ENCODE data around the gene PREP. TPM values are rescaled to one million over a fixed set of nuclear protein-coding genes. Genes with fewer than 3 reads are reported as not detected.

Gene PREP
- polyA plus RNA-seq, 4 donors = 31.2 to 37.7 (median 33.9) TPM

GRCh38 chr6:105317607-105318533, 85.0 kb downstream of the PREP start:
- DNase-seq (ENCODE audit: low read depth in 4 of 4, low spot score in 3 of 4) = no peak

- DNase-seq (ENCODE audit: low read depth in 4 of 4, low spot score in 3 of 4) = no peak
Observed at GRCh38 chr6:105313211-105313610, 89.7 kb downstream of the PREP start.

- no peak for DNase-seq (ENCODE audit: low read depth in 4 of 4, low spot score in 3 of 4)
Observed at GRCh38 chr6:105310947-105311346, 91.9 kb downstream of the PREP start.

GRCh38 chr6:105310371-105310770, 92.5 kb downstream of the PREP start:
- no peak for DNase-seq (ENCODE audit: low read depth in 4 of 4, low spot score in 3 of 4)

- DNase-seq (ENCODE audit: low read depth in 4 of 4, low spot score in 3 of 4) = no peak
Observed at GRCh38 chr6:105308840-105309239, 94.0 kb downstream of the PREP start.

- DNase-seq (ENCODE audit: low read depth in 4 of 4, low spot score in 3 of 4) = no peak
Observed at GRCh38 chr6:105305521-105305920, 97.4 kb downstream of the PREP start.

- DNase-seq (ENCODE audit: low read depth in 4 of 4, low spot score in 3 of 4) = no peak
Observed at GRCh38 chr6:105304825-105305224, 98.1 kb downstream of the PREP start.

- no peak for DNase-seq (ENCODE audit: low read depth in 4 of 4, low spot score in 3 of 4)
Observed at GRCh38 chr6:105304366-105304765, 98.5 kb downstream of the PREP start.

- no peak for DNase-seq (ENCODE audit: low read depth in 4 of 4, low spot score in 3 of 4)
Observed at GRCh38 chr6:105302617-105303128, 100.2 kb downstream of the PREP start.

GRCh38 chr6:105301756-105302616, 100.9 kb downstream of the PREP start:
- DNase-seq (ENCODE audit: low read depth in 4 of 4, low spot score in 3 of 4) = no peak

- no peak for DNase-seq (ENCODE audit: low read depth in 4 of 4, low spot score in 3 of 4)
Observed at GRCh38 chr6:105301072-105301503, 101.8 kb downstream of the PREP start.

GRCh38 chr6:105300090-105300489, 102.8 kb downstream of the PREP start:
- DNase-seq (ENCODE audit: low read depth in 4 of 4, low spot score in 3 of 4) = no peak

GRCh38 chr6:105294129-105294528, 108.8 kb downstream of the PREP start:
- no peak for DNase-seq (ENCODE audit: low read depth in 4 of 4, low spot score in 3 of 4)

- DNase-seq (ENCODE audit: low read depth in 4 of 4, low spot score in 3 of 4) = no peak
Observed at GRCh38 chr6:105292689-105293339, 110.1 kb downstream of the PREP start.

GRCh38 chr6:105291525-105291924, 111.4 kb downstream of the PREP start:
- no peak for DNase-seq (ENCODE audit: low read depth in 4 of 4, low spot score in 3 of 4)

GRCh38 chr6:105282631-105283585, 120.0 kb downstream of the PREP start:
- DNase-seq (ENCODE audit: low read depth in 4 of 4, low spot score in 3 of 4) = no peak

GRCh38 chr6:105280033-105280432, 122.8 kb downstream of the PREP start:
- DNase-seq (ENCODE audit: low read depth in 4 of 4, low spot score in 3 of 4) = no peak

GRCh38 chr6:105279463-105279862, 123.4 kb downstream of the PREP start:
- no peak for DNase-seq (ENCODE audit: low read depth in 4 of 4, low spot score in 3 of 4)

- DNase-seq (ENCODE audit: low read depth in 4 of 4, low spot score in 3 of 4) = no peak
Observed at GRCh38 chr6:105278813-105279212, 124.1 kb downstream of the PREP start.

GRCh38 chr6:105278035-105278434, 124.8 kb downstream of the PREP start:
- no peak for DNase-seq (ENCODE audit: low read depth in 4 of 4, low spot score in 3 of 4)
